ENCODE data around the gene PAPSS2. TPM values are rescaled to one million over a fixed set of nuclear protein-coding genes. Genes with fewer than 3 reads are reported as not detected.
"Not testable (repeated sequence)": the region's sequence is repeated elsewhere in the genome, so short reads cannot be mapped to it uniquely, and the experiment has no call there.

Gene PAPSS2
- total RNA-seq, result 100 to 1,000 TPM in 4 of 6 experiments, 10 to 100 TPM in 2; 65.3 to 158 (median 105) TPM
- long read RNA-seq, partial matches to known transcripts, result 2 of 10 reads
- long read RNA-seq, other reads (novel, unspliced or antisense), result 4 of 10 reads

DNA sequence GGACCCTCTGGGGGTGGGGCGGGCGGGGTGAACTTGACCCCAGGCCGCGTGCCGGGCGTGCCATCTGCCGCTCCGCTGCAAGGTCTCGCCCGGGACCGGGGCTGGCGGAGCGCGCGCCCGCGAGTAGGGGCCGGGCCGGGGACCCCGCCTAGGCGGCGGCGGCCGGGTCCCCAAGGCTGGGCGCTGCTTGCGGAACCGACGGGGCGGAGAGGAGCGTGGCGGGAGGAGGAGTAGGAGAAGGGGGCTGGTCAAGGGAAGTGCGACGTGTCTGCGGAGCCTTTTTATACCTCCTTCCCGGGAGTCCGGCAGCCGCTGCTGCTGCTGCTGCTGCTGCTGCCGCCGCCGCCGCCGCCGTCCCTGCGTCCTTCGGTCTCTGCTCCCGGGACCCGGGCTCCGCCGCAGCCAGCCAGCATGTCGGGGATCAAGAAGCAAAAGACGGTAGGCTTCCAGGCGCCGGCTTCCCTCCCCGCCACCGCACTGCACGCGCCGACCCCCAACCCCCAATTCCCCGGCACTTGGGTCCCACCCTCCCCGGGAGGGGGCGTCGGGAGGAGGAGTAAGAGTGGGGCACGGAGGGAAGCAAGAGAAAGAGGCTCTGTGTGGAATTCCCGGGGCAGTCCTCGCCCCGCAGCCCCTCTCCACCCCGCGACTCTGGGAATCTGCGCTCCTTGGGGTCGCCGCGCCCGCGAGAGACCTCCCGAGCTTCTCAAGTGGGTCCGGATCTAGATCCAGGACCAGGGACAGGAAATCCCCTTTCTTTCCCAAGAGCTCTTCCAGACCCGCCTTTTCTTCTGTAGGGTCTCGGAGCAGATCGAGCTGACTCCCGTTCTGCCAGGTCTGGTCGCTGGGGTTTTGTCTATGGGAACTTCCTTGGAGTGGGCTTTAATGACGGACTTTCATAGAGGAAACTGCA lies at the start of gene PAPSS2:
TSS of gene PAPSS2 (plus strand) at position 308 of the 913 bp plus-strand sequence. CDS start at position 412, 104 bp downstream.
- TF ChIP-seq POLR2A (IDR thresholded peaks at IDR 0.05), result peak; percentile 73
- TF ChIP-seq, protein P1, sequence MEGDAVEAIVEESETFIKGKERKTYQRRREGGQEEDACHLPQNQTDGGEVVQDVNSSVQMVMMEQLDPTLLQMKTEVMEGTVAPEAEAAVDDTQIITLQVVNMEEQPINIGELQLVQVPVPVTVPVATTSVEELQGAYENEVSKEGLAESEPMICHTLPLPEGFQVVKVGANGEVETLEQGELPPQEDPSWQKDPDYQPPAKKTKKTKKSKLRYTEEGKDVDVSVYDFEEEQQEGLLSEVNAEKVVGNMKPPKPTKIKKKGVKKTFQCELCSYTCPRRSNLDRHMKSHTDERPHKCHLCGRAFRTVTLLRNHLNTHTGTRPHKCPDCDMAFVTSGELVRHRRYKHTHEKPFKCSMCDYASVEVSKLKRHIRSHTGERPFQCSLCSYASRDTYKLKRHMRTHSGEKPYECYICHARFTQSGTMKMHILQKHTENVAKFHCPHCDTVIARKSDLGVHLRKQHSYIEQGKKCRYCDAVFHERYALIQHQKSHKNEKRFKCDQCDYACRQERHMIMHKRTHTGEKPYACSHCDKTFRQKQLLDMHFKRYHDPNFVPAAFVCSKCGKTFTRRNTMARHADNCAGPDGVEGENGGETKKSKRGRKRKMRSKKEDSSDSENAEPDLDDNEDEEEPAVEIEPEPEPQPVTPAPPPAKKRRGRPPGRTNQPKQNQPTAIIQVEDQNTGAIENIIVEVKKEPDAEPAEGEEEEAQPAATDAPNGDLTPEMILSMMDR (IDR thresholded peaks at IDR 0.05), result peak in 1 of 4 donors; percentile 7
- WGBS (ENCODE audit: insufficient coverage, low coverage, low lambda C conversion rate, missing lambda C conversion rate), result under 1% methylated on average over 22 of the region's 82 CpGs
- DNase-seq, result peak; percentile 73 to 82 (median 74)
- ATAC-seq, result peak; percentile 29 to 66 (median 62)
- H3K36me3 ChIP-seq, result no peaks in the 10 kb centered on the region
- H3K27ac ChIP-seq, result peak within 1 kb of the TSS; percentile 88 to 96 (median 92)
- peak within 1 kb of the TSS; percentile 70 to 90 (median 88) for H3K4me3 ChIP-seq
- H3K4me1 ChIP-seq, result peaks cover 0 to 26% (median 13%) of the 10 kb centered on the region in 4 donors
- no peaks in the 10 kb centered on the region for H3K27me3 ChIP-seq
- no peaks in the 10 kb centered on the region for H3K9me3 ChIP-seq
- intact Hi-C loops (cut with DNase I), result no loop called here

DNA sequence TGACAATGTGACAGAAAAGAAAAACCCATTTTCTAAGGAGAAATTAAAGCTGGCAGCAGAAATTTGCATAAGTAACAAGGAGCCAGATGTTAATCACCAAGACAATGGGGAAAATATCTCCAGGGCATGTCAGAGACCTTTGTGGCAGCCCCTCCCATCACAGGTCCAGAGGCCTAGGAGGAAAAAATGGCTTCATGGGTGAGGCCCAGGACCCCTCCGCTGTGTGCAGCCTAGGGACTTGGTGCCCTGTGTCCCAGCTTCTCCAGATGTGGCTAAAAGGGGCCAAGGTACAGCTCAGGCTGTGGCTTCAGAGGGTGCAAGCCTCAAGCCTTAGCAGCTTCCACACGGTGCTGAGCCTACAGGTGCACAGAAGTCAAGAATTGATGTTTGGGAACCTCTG lies 48.3 kb upstream of the PAPSS2 start:
- H3K27ac ChIP-seq; H3K4me3 ChIP-seq; ATAC-seq; DNase-seq; H3K27me3 ChIP-seq; intact Hi-C loops (cut with DNase I); H3K9me3 ChIP-seq; H3K36me3 ChIP-seq; H3K4me1 ChIP-seq: not testable (repeated sequence)
- WGBS (ENCODE audit: insufficient coverage, low coverage, low lambda C conversion rate, missing lambda C conversion rate), result 80% methylated on average over 1 of the region's 2 CpGs

GRCh38 chr10:87612115-87612514 lies 47.6 kb upstream of the PAPSS2 start:
- Histone ChIP-seq H3K27me3 (no peaks in the 10 kb centered on the region), H3K27ac (no peak overlapping the region), H3K9me3 (no peaks in the 10 kb centered on the region), H3K4me1 (no peaks in the 10 kb centered on the region), H3K36me3 (no peaks in the 10 kb centered on the region), H3K4me3 (no peak overlapping the region)
- TF ChIP-seq, protein P1 (IDR thresholded peaks at IDR 0.05), result no peak
- TF ChIP-seq POLR2A (IDR thresholded peaks at IDR 0.05), result no peak
- no peak for ATAC-seq
- intact Hi-C loops (cut with DNase I), result no loop called here
- 54% methylated on average over 2 of the region's 2 CpGs for WGBS (ENCODE audit: insufficient coverage, low coverage, low lambda C conversion rate, missing lambda C conversion rate)
- DNase-seq, result no peak

DNA sequence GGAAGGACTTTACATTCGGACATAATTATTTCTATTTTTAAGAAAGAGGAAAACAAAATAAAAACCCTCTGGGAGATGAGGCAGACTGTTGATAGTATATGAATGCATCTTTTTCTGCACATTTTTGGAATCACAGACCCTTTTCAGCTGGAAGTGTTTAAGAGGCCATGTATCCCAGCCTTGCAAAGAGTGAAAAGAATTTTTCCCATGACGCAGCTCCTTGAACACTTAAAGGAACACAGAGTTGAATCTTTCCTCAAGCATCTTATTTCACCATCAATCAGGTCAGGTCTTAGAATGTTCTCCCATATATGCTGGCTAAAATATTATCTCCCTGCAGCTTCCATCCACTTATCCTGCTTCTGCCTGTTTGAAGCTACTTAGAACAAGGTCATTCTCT lies 45.9 kb upstream of the PAPSS2 start:
- no peak for ATAC-seq
- TF ChIP-seq, protein P1 (IDR thresholded peaks at IDR 0.05), result no peak
- TF ChIP-seq POLR2A (IDR thresholded peaks at IDR 0.05), result no peak
- Histone ChIP-seq H3K4me1 (peaks cover 0 to 12% (median 5%) of the 10 kb centered on the region in 4 donors), H3K27me3 (no peaks in the 10 kb centered on the region), H3K4me3 (no peak overlapping the region), H3K9me3 (no peaks in the 10 kb centered on the region), H3K36me3 (no peaks in the 10 kb centered on the region), H3K27ac (no peak overlapping the region)
- DNase-seq, result no peak
- 73% methylated on average over 2 of the region's 2 CpGs for WGBS (ENCODE audit: insufficient coverage, low coverage, low lambda C conversion rate, missing lambda C conversion rate)
- intact Hi-C loops (cut with DNase I), result no loop called here

DNA sequence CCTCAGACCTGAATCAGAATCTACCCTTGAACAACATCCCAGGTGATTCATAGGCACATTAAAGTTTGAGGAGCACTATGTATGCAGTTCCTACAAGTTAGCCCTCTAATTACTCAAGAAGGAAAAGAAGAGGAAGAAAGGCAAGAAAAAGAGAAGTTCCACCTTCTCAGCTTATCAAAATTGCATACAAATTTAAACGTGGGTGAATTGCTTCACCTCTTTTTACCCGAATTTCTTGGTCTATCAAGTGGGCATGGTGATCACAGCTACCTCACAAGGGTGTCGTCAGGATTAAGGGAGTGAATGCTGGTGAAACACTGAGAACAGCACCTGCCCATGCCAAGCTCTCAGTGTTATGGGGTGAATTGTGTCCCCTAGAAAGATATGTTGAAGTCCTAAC lies 43.8 kb upstream of the PAPSS2 start:
- WGBS (ENCODE audit: insufficient coverage, low coverage, low lambda C conversion rate, missing lambda C conversion rate), result 43% methylated on average over 3 of the region's 3 CpGs
- no peak overlapping the region for H3K27ac ChIP-seq

More for the DNA sequence above, 43.8 kb upstream of the PAPSS2 start:
- intact Hi-C loops (cut with DNase I), result no loop called here
- Histone ChIP-seq H3K4me1 (peaks cover 0 to 23% (median 10%) of the 10 kb centered on the region in 4 donors), H3K9me3 (no peaks in the 10 kb centered on the region), H3K27me3 (no peaks in the 10 kb centered on the region), H3K4me3 (no peak overlapping the region), H3K36me3 (no peaks in the 10 kb centered on the region)
- DNase-seq (no peak), ATAC-seq (no peak)
- TF ChIP-seq, protein P1 (IDR thresholded peaks at IDR 0.05), result no peak
